ENCODE data around the gene CNGB1.
"Not testable (repeated sequence)": the region's sequence is repeated elsewhere in the genome, so short reads cannot be mapped to it uniquely, and the experiment has no call there.

Gene CNGB1

DNA sequence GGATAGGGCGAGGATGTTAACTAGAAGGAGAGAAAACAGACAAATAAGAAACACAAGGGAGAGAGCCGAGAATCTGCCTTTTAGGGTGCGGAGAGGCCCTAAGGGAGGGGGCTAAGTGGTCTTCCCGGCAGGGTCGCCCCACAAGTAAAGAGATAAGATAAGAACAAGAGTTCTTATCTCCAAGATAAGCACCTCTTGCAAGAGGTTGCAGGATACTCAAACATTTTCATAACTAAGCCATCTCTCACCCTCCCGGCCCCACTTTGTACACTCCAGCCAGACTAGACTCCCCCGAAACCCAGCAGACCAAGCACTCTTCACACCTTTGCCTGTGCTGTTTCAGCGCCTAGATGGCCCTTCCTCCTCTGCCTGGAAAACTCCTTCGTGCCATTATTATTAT lies 15.3 kb upstream of the CNGB1 start:
- CTCF ChIA-PET: interaction anchor here (1.3 kb wide), 1 partner anchor 14 kb away, joined by 3 read pairs; no protein-coding TSS in a partner anchor
- DNase-seq (ENCODE audit: extremely low spot score): no peak
- TF ChIP-seq, protein P1, sequence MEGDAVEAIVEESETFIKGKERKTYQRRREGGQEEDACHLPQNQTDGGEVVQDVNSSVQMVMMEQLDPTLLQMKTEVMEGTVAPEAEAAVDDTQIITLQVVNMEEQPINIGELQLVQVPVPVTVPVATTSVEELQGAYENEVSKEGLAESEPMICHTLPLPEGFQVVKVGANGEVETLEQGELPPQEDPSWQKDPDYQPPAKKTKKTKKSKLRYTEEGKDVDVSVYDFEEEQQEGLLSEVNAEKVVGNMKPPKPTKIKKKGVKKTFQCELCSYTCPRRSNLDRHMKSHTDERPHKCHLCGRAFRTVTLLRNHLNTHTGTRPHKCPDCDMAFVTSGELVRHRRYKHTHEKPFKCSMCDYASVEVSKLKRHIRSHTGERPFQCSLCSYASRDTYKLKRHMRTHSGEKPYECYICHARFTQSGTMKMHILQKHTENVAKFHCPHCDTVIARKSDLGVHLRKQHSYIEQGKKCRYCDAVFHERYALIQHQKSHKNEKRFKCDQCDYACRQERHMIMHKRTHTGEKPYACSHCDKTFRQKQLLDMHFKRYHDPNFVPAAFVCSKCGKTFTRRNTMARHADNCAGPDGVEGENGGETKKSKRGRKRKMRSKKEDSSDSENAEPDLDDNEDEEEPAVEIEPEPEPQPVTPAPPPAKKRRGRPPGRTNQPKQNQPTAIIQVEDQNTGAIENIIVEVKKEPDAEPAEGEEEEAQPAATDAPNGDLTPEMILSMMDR (IDR thresholded peaks at IDR 0.05; ENCODE audit: control extremely low read depth, extremely low read depth, low read depth, missing control alignments): no peak

DNA sequence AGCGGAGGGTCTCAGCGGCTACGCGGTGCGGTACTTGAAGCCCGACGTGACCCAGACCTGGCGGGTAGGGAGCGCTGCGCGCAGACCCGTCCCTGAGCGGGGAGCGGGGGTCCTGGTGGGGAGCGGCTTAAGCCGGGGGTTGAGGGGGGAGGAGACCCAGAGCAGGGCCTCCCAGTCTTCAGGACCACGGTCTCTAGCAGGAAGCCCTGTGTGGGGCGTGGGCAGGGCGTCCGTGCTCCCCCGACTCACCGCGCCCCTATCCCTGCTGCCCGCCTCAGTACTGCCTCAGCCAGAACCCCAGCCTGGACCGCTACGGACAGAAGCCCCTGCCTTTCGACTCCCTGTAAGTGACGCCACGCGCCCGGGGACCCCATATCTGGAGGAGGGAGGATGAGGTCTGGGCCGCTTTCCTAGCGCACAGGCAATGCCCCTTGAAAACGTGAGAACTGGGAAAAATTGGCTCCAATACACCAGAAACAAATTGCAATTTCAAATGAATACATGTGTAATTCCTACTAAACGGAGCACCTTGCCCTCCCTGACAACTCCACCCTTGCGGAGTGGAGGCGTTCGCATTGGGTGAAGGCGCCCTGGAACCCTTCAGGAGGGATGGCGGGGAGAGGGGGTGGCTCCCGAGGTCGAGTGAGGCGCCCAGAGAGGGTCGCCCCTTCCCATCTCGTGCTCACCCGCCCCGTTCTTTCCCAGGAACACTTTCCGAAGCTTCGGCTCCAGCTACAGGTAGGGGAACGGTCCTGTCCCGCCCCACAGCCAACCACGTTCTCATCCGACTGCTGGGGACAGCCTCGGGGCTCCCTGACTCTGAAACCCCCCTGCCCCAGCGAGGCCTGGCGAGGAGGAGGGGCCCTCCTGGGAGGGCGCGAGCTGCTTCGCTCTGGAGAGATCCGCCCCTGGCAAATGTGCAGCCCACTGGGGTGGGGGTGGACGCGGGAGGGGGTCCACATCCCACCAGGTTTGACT lies 14.6 kb upstream of the CNGB1 start:
- DNase-seq (ENCODE audit: extremely low spot score): no peak
- ChIA-PET POLR2A (no interaction called here), CTCF (interaction anchor here (1.3 kb wide), 1 partner anchor 13 kb away, joined by 3 read pairs; no protein-coding TSS in a partner anchor)
- TF ChIP-seq, protein P1 (IDR thresholded peaks at IDR 0.05; ENCODE audit: control extremely low read depth, extremely low read depth, low read depth, missing control alignments): no peak

More for the DNA sequence above, 15.3 kb upstream of the CNGB1 start:
- POLR2A ChIA-PET: no interaction called here

DNA sequence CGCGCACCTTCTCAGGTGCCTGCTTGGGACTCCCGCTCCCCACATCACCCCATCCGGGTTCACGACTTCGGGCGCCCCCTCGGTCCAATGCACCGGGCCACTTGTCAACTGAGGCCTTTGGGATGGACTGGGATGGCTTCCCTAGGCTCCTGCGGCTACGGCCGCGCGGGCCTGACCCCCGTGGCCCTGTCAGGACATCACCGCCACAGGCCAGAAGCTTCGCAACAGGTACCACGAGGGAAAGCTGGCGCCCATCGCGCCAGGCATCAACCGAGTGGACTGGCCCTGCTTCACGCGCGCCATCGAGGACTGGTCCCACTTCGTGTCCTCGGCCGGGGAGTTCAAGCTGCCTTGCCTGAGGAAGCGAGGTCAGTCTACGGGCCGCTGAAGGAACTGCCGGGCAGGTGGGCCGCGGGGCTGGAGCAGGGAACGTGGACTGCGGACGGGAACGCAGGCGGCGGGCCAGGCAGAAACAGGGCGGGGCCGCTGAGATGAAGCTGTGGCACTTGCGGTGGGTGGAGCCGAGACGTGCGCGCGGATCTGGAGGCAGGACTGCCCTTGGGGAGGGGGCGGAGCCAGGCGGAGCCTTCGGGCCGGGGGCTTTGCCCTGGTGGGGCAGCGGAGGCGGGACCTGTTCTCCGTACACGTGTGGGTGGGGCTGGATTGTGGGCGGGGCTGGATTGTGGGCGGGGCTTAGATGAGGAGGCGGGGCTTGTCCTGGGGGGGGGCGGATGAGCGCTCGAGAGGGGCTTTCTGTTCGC lies 13.7 kb upstream of the CNGB1 start:
- CTCF ChIA-PET: no interaction called here
- peak; percentile 91 for DNase-seq (ENCODE audit: extremely low spot score)
- POLR2A ChIA-PET: no interaction called here
- TF ChIP-seq, protein P1 (IDR thresholded peaks at IDR 0.05; ENCODE audit: control extremely low read depth, extremely low read depth, low read depth, missing control alignments): no peak

- ChIA-PET CTCF (no interaction called here), POLR2A (no interaction called here)
- no peak for DNase-seq (ENCODE audit: extremely low spot score)
- TF ChIP-seq, protein P1 (IDR thresholded peaks at IDR 0.05; ENCODE audit: control extremely low read depth, extremely low read depth, low read depth, missing control alignments): no peak
These were observed 11.5 kb upstream of the CNGB1 start for GRCh38 chr16:57982385-57982784.

- no peak for DNase-seq (ENCODE audit: extremely low spot score)
- ChIA-PET POLR2A (no interaction called here), CTCF (no interaction called here)
- TF ChIP-seq, protein P1 (IDR thresholded peaks at IDR 0.05; ENCODE audit: control extremely low read depth, extremely low read depth, low read depth, missing control alignments): no peak
These were observed 10.7 kb upstream of the CNGB1 start for GRCh38 chr16:57981636-57982035.

GRCh38 chr16:57979006-57979585 lies 8.2 kb upstream of the CNGB1 start:
- DNase-seq (ENCODE audit: extremely low spot score): no peak
- TF ChIP-seq, protein P1 (IDR thresholded peaks at IDR 0.05; ENCODE audit: control extremely low read depth, extremely low read depth, low read depth, missing control alignments): no peak
- ChIA-PET POLR2A (no interaction called here), CTCF (interaction anchor here (1.4 to 1.6 kb wide), 2 partner anchors 10 to 80 kb away, joined by 3 to 4 read pairs; no protein-coding TSS in a partner anchor)

- DNase-seq (ENCODE audit: extremely low spot score); POLR2A ChIA-PET: not testable (repeated sequence)
- CTCF ChIA-PET: interaction anchor here (0.6 kb wide), 1 partner anchor 11 kb away, joined by 3 read pairs; no protein-coding TSS in a partner anchor
These were observed 7.1 kb upstream of the CNGB1 start for GRCh38 chr16:57978070-57978465.

Measured in GM10248 (cell line).